WTC11 (cell line): ENCODE measurements around the gene GRAMD2B. TPM values are rescaled to one million over a fixed set of nuclear protein-coding genes. Genes with fewer than 3 reads are reported as not detected.

Source experiments
- ATAC-seq: fragments of 200-7000 bp; cut with Tn5 transposase; 2 replicates; pipeline ENCODE4 v1.10.0; 2021; ENCODE audit warnings: mild to moderate bottlenecking, moderate library complexity
- CTCF ChIA-PET: fragments of 300-600 bp; sonication (Branson Sonifier 250); formaldehyde crosslinking; loops from one replicate; lab custom pipeline; 2021; ENCODE audit warnings: antibody characterized with exemption; lab: Charles Lee
- POLR2A ChIA-PET: fragments of 350-600 bp; sonication (Branson Sonifier 250); formaldehyde crosslinking; loops from one replicate; lab custom pipeline; 2021; ENCODE audit warnings: antibody characterized with exemption; lab: Charles Lee
- DNase-seq: peaks from one replicate; pipeline ENCODE4 v3.0.0; 2021; ENCODE audit warnings: low spot score
- H3K27ac Mint-ChIP-seq: 2 replicates; pipeline ENCODE4 v1.8.0; 2021; ENCODE audit warnings: mixed read lengths
- H3K27me3 Mint-ChIP-seq: 2 replicates; pipeline ENCODE4 v1.8.0; 2021; ENCODE audit warnings: low read depth, mild to moderate bottlenecking, moderate library complexity, mixed read lengths
- H3K36me3 Mint-ChIP-seq: 2 replicates; pipeline ENCODE4 v1.8.0; 2021; ENCODE audit warnings: mixed read lengths
- H3K4me1 Mint-ChIP-seq: 2 replicates; pipeline ENCODE4 v1.8.0; 2022; ENCODE audit warnings: mixed read lengths
- H3K4me3 Mint-ChIP-seq: 2 replicates; pipeline ENCODE4 v1.8.0; 2021; ENCODE audit warnings: mild to moderate bottlenecking, moderate library complexity, mixed read lengths
- H3K9me3 Mint-ChIP-seq: 2 replicates; pipeline ENCODE4 v1.8.0; 2021; ENCODE audit warnings: mixed read lengths
- CREB1 ChIP-seq: sonication (generic); formaldehyde crosslinking; IDR thresholded peaks from 2 replicates; pipeline ENCODE4 v1.8.0; 2023; ENCODE audit warnings: mild to moderate bottlenecking, missing genetic modification reagents
- ETV6 ChIP-seq: sonication (generic); formaldehyde crosslinking; IDR thresholded peaks from 2 replicates; pipeline ENCODE4 v1.8.1; 2022; ENCODE audit warnings: mild to moderate bottlenecking, missing genetic modification reagents
- GABPB1 ChIP-seq: sonication (generic); formaldehyde crosslinking; IDR thresholded peaks from 2 replicates; pipeline ENCODE4 v1.8.1; 2023; ENCODE audit warnings: mild to moderate bottlenecking, missing genetic modification reagents
- JUN ChIP-seq: sonication (generic); formaldehyde crosslinking; IDR thresholded peaks from 2 replicates; pipeline ENCODE4 v1.8.0; 2023; ENCODE audit warnings: mild to moderate bottlenecking, missing genetic modification reagents
- NFYB ChIP-seq: sonication (generic); formaldehyde crosslinking; conservative IDR thresholded peaks from 2 replicates; pipeline ENCODE4 v1.8.0; 2022; ENCODE audit warnings: low read depth, missing genetic modification reagents
- NR1H2 ChIP-seq: sonication (generic); formaldehyde crosslinking; IDR thresholded peaks from 2 replicates; pipeline ENCODE4 v1.9.0; 2021; ENCODE audit warnings: mild to moderate bottlenecking, moderate library complexity, missing genetic modification reagents
- TCF7 ChIP-seq: sonication (generic); formaldehyde crosslinking; IDR thresholded peaks from 2 replicates; pipeline ENCODE4 v1.8.0; 2022; ENCODE audit warnings: mild to moderate bottlenecking, low read depth, missing genetic modification reagents, moderate library complexity
- ZNF396 ChIP-seq: fragments of 250-450 bp; sonication (Bioruptor Pico); IDR thresholded peaks from 2 replicates; pipeline ENCODE4 v1.8.0; 2021; ENCODE audit warnings: mild to moderate bottlenecking, moderate library complexity, borderline replicate concordance
- ZNF416 ChIP-seq: fragments of 250-450 bp; sonication (Bioruptor Pico); IDR thresholded peaks from 2 replicates; pipeline ENCODE4 v1.9.0; 2021; ENCODE audit warnings: mild to moderate bottlenecking, inconsistent platforms
- total RNA-seq: library from RNA; stranded (reverse); gene quantifications from 3 replicates; pipeline ENCODE4 v1.2.3, GENCODE V29; 2021
- TF ChIP-seq, protein P1 (sequence below): sonication (generic); formaldehyde crosslinking; IDR thresholded peaks from 2 replicates; pipeline ENCODE4 v1.8.0; 2023; ENCODE audit warnings: mild to moderate bottlenecking, missing genetic modification reagents
- TF ChIP-seq, protein P2 (sequence below): sonication (generic); formaldehyde crosslinking; IDR thresholded peaks from 2 replicates; pipeline ENCODE4 v1.8.0; 2022; ENCODE audit warnings: missing genetic modification reagents
- TF ChIP-seq, protein P3 (sequence below): fragments of 250-450 bp; sonication (Bioruptor Pico); IDR thresholded peaks from 2 replicates; pipeline ENCODE4 v1.8.0; 2021; ENCODE audit warnings: mild to moderate bottlenecking
- TF ChIP-seq, protein P4 (sequence below): sonication (generic); formaldehyde crosslinking; IDR thresholded peaks from 2 replicates; pipeline ENCODE4 v1.8.1; 2023; ENCODE audit warnings: mild to moderate bottlenecking, missing genetic modification reagents, moderate library complexity
- TF ChIP-seq, protein P5 (sequence below): fragments of 250-450 bp; sonication (Bioruptor Pico); IDR thresholded peaks from 2 replicates; pipeline ENCODE4 v1.9.0; 2021; ENCODE audit warnings: mild to moderate bottlenecking
- TF ChIP-seq, protein P6 (sequence below): fragments of 250-450 bp; sonication (Bioruptor Pico); IDR thresholded peaks from 2 replicates; pipeline ENCODE4 v1.9.0; 2021; ENCODE audit warnings: mild to moderate bottlenecking, borderline replicate concordance
- TF ChIP-seq, protein P7 (sequence below): sonication (generic); formaldehyde crosslinking; IDR thresholded peaks from 2 replicates; pipeline ENCODE4 v1.8.0; 2022; ENCODE audit warnings: mild to moderate bottlenecking, missing genetic modification reagents
- TF ChIP-seq, protein P8 (sequence below): sonication (generic); formaldehyde crosslinking; IDR thresholded peaks from 2 replicates; pipeline ENCODE4 v1.8.1; 2023; ENCODE audit warnings: mild to moderate bottlenecking, missing genetic modification reagents, moderate library complexity
- TF ChIP-seq, protein P9 (sequence below): sonication (generic); formaldehyde crosslinking; IDR thresholded peaks from 2 replicates; pipeline ENCODE4 v1.8.0; 2022; ENCODE audit warnings: mild to moderate bottlenecking, missing genetic modification reagents

Gene GRAMD2B
- total RNA-seq, 1 experiment from 2014 or later, result 11.6 TPM

DNA sequence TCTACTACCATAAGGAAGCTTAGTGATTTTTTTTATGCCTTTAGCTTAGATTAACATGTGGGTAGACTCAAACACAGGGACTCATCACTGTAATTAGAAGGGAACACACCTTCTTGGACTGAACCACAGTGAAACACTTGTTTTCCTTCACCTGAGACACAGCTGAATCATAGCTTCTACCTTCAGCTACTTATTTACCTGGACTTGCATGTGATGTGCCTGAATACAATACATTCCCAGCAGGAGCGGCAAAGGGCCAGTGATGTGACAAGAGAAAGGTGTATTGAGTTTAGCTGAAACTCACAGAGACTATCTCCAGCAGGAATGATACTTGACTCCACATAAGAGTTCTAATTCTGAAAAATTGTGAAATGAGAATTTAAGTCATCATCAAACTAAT lies 37.8 kb downstream of the GRAMD2B start:
- ATAC-seq, result no peak
- peaks cover 42% of the 10 kb centered on the region for H3K27me3 Mint-ChIP-seq
- ChIA-PET CTCF (no interaction called here), POLR2A (interaction anchor here (0.6 kb wide), 1 partner anchor 1781 kb away, joined by 4 read pairs; no protein-coding TSS in a partner anchor)
- H3K4me3 Mint-ChIP-seq, result no peak overlapping the region
- peak overlapping the region; percentile 34 for H3K27ac Mint-ChIP-seq
- no peaks in the 10 kb centered on the region; the same call in none of the 2 replicates for H3K36me3 Mint-ChIP-seq
- no peaks in the 10 kb centered on the region for H3K9me3 Mint-ChIP-seq
- peaks cover 9% of the 10 kb centered on the region; the same call in 1 of the 2 replicates for H3K4me1 Mint-ChIP-seq
- TF ChIP-seq TCF7 (CRISPR knock-in tag) (no peak), GABPB1 (CRISPR knock-in tag) (no peak), ZNF396 (CRISPR knock-in tag) (no peak), NFYB (CRISPR knock-in tag) (no peak), JUN (CRISPR knock-in tag) (no peak), ETV6 (CRISPR knock-in tag) (no peak), ZNF416 (CRISPR knock-in tag) (no peak), CREB1 (no peak), NR1H2 (CRISPR knock-in tag) (no peak)
- TF ChIP-seq, protein P1, sequence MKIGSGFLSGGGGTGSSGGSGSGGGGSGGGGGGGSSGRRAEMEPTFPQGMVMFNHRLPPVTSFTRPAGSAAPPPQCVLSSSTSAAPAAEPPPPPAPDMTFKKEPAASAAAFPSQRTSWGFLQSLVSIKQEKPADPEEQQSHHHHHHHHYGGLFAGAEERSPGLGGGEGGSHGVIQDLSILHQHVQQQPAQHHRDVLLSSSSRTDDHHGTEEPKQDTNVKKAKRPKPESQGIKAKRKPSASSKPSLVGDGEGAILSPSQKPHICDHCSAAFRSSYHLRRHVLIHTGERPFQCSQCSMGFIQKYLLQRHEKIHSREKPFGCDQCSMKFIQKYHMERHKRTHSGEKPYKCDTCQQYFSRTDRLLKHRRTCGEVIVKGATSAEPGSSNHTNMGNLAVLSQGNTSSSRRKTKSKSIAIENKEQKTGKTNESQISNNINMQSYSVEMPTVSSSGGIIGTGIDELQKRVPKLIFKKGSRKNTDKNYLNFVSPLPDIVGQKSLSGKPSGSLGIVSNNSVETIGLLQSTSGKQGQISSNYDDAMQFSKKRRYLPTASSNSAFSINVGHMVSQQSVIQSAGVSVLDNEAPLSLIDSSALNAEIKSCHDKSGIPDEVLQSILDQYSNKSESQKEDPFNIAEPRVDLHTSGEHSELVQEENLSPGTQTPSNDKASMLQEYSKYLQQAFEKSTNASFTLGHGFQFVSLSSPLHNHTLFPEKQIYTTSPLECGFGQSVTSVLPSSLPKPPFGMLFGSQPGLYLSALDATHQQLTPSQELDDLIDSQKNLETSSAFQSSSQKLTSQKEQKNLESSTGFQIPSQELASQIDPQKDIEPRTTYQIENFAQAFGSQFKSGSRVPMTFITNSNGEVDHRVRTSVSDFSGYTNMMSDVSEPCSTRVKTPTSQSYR (CRISPR knock-in tag), result no peak
- TF ChIP-seq, protein P2, sequence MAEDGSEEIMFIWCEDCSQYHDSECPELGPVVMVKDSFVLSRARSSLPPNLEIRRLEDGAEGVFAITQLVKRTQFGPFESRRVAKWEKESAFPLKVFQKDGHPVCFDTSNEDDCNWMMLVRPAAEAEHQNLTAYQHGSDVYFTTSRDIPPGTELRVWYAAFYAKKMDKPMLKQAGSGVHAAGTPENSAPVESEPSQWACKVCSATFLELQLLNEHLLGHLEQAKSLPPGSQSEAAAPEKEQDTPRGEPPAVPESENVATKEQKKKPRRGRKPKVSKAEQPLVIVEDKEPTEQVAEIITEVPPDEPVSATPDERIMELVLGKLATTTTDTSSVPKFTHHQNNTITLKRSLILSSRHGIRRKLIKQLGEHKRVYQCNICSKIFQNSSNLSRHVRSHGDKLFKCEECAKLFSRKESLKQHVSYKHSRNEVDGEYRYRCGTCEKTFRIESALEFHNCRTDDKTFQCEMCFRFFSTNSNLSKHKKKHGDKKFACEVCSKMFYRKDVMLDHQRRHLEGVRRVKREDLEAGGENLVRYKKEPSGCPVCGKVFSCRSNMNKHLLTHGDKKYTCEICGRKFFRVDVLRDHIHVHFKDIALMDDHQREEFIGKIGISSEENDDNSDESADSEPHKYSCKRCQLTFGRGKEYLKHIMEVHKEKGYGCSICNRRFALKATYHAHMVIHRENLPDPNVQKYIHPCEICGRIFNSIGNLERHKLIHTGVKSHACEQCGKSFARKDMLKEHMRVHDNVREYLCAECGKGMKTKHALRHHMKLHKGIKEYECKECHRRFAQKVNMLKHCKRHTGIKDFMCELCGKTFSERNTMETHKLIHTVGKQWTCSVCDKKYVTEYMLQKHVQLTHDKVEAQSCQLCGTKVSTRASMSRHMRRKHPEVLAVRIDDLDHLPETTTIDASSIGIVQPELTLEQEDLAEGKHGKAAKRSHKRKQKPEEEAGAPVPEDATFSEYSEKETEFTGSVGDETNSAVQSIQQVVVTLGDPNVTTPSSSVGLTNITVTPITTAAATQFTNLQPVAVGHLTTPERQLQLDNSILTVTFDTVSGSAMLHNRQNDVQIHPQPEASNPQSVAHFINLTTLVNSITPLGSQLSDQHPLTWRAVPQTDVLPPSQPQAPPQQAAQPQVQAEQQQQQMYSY, result no peak
- TF ChIP-seq, protein P3, sequence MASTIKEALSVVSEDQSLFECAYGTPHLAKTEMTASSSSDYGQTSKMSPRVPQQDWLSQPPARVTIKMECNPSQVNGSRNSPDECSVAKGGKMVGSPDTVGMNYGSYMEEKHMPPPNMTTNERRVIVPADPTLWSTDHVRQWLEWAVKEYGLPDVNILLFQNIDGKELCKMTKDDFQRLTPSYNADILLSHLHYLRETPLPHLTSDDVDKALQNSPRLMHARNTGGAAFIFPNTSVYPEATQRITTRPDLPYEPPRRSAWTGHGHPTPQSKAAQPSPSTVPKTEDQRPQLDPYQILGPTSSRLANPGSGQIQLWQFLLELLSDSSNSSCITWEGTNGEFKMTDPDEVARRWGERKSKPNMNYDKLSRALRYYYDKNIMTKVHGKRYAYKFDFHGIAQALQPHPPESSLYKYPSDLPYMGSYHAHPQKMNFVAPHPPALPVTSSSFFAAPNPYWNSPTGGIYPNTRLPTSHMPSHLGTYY (CRISPR knock-in tag), result no peak
- TF ChIP-seq, protein P4, sequence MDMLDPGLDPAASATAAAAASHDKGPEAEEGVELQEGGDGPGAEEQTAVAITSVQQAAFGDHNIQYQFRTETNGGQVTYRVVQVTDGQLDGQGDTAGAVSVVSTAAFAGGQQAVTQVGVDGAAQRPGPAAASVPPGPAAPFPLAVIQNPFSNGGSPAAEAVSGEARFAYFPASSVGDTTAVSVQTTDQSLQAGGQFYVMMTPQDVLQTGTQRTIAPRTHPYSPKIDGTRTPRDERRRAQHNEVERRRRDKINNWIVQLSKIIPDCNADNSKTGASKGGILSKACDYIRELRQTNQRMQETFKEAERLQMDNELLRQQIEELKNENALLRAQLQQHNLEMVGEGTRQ (CRISPR knock-in tag), result no peak
- TF ChIP-seq, protein P5, sequence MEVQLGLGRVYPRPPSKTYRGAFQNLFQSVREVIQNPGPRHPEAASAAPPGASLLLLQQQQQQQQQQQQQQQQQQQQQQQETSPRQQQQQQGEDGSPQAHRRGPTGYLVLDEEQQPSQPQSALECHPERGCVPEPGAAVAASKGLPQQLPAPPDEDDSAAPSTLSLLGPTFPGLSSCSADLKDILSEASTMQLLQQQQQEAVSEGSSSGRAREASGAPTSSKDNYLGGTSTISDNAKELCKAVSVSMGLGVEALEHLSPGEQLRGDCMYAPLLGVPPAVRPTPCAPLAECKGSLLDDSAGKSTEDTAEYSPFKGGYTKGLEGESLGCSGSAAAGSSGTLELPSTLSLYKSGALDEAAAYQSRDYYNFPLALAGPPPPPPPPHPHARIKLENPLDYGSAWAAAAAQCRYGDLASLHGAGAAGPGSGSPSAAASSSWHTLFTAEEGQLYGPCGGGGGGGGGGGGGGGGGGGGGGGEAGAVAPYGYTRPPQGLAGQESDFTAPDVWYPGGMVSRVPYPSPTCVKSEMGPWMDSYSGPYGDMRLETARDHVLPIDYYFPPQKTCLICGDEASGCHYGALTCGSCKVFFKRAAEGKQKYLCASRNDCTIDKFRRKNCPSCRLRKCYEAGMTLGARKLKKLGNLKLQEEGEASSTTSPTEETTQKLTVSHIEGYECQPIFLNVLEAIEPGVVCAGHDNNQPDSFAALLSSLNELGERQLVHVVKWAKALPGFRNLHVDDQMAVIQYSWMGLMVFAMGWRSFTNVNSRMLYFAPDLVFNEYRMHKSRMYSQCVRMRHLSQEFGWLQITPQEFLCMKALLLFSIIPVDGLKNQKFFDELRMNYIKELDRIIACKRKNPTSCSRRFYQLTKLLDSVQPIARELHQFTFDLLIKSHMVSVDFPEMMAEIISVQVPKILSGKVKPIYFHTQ (CRISPR knock-in tag), result no peak
- TF ChIP-seq, protein P6, sequence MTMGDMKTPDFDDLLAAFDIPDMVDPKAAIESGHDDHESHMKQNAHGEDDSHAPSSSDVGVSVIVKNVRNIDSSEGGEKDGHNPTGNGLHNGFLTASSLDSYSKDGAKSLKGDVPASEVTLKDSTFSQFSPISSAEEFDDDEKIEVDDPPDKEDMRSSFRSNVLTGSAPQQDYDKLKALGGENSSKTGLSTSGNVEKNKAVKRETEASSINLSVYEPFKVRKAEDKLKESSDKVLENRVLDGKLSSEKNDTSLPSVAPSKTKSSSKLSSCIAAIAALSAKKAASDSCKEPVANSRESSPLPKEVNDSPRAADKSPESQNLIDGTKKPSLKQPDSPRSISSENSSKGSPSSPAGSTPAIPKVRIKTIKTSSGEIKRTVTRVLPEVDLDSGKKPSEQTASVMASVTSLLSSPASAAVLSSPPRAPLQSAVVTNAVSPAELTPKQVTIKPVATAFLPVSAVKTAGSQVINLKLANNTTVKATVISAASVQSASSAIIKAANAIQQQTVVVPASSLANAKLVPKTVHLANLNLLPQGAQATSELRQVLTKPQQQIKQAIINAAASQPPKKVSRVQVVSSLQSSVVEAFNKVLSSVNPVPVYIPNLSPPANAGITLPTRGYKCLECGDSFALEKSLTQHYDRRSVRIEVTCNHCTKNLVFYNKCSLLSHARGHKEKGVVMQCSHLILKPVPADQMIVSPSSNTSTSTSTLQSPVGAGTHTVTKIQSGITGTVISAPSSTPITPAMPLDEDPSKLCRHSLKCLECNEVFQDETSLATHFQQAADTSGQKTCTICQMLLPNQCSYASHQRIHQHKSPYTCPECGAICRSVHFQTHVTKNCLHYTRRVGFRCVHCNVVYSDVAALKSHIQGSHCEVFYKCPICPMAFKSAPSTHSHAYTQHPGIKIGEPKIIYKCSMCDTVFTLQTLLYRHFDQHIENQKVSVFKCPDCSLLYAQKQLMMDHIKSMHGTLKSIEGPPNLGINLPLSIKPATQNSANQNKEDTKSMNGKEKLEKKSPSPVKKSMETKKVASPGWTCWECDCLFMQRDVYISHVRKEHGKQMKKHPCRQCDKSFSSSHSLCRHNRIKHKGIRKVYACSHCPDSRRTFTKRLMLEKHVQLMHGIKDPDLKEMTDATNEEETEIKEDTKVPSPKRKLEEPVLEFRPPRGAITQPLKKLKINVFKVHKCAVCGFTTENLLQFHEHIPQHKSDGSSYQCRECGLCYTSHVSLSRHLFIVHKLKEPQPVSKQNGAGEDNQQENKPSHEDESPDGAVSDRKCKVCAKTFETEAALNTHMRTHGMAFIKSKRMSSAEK (CRISPR knock-in tag), result no peak
- TF ChIP-seq, protein P7, sequence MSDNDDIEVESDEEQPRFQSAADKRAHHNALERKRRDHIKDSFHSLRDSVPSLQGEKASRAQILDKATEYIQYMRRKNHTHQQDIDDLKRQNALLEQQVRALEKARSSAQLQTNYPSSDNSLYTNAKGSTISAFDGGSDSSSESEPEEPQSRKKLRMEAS (CRISPR knock-in tag), result no peak
- TF ChIP-seq, protein P8, sequence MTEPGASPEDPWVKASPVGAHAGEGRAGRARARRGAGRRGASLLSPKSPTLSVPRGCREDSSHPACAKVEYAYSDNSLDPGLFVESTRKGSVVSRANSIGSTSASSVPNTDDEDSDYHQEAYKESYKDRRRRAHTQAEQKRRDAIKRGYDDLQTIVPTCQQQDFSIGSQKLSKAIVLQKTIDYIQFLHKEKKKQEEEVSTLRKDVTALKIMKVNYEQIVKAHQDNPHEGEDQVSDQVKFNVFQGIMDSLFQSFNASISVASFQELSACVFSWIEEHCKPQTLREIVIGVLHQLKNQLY (CRISPR knock-in tag), result no peak
- TF ChIP-seq, protein P9, sequence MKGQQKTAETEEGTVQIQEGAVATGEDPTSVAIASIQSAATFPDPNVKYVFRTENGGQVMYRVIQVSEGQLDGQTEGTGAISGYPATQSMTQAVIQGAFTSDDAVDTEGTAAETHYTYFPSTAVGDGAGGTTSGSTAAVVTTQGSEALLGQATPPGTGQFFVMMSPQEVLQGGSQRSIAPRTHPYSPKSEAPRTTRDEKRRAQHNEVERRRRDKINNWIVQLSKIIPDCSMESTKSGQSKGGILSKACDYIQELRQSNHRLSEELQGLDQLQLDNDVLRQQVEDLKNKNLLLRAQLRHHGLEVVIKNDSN (CRISPR knock-in tag), result no peak
- DNase-seq, result no peak
